ENCODE results near the gene SLC9A7.
A peak's percentile ranks its signal among the peaks of the same experiment; 100 is the strongest.

Gene SLC9A7

DNA sequence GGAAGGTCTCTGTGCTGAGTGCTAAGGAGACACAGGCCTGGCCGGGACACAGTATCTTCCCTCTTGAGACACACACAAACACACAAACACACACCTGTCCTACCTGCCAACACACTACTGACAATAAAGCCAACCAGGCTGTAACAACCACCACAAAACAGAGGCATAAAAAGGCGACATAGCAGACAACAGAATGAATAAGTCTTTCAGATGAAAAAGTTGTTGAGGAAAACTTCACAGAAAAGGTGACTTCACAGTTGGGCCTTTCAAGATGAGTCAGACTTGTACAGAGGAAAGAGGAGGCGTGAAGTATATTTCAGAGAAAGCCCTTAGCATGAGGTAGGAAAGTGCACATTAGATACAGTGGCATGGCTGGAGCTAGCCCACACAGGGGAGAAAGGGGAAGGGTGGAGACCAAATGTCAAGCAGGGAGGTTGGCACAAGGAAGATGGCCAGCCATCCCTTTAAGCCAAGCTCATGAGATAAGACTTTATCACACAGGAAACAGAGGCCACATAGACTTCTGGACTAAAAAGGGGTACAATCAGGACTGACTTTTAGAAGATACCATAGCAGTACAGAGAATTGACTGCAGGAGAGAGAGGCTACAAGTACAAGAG is 54.0 kb downstream of the SLC9A7 start:
- DNase-seq (ENCODE audit: low read depth, low spot score) = peak; percentile 34

DNA sequence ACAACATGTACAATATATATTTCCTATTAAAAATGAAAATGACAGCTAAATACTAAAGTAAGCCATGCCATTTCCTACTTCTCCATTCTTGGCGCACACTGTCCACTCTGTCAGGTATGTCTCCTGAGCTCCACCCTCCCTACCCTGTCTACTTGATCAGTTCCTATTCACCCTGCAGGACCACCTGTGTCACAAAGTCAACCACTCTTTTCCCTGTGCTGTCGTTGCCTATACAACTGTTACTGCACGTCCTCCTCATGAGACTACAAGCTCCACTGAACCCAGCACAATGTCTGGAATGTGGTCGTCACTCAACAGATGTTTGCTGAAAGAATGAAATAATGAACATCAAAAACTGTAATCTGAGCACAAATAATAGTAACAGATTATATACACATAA is 54.9 kb downstream of the SLC9A7 start:
- no peak for DNase-seq (ENCODE audit: low read depth, low spot score)

DNA sequence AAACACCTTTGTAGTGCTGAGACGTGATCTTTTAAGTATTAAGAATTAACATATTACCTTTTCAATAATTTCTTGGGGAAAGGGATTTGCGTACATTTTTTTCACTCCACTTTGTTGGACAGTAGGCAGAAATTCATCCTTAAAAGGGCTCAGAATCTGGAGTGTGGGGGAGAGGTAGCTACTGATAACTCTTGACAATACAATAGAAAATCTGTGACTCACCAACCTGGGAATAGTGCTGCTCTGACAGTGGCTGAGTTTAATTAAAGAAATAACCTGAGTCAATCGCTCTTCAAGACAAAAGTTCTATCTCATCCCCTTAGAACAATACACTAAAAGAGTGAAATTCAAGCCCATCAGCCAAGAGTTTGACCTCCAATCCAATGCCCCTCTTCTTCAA is 60.2 kb downstream of the SLC9A7 start:
- DNase-seq (ENCODE audit: low read depth, low spot score) = no peak

DNA sequence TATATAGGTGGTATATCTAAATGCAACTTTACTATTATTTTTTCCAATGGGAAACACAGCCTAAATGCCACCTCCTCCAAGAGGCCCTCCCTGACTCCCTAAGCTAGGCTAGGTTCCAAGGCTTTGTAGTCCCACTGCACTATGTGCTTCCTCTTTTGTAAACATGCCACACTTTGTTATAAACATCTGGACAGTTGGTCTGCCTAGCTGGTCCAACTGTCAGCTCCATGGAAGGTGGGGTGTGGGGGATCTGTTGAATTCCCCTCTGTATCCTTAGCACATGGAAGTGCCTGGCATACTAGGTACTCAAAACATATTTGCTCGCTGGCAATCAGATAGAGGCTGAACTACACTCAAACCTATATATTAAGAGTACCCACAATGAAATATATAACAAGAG is 63.4 kb downstream of the SLC9A7 start:
- DNase-seq (ENCODE audit: low read depth, low spot score) = no peak

DNA sequence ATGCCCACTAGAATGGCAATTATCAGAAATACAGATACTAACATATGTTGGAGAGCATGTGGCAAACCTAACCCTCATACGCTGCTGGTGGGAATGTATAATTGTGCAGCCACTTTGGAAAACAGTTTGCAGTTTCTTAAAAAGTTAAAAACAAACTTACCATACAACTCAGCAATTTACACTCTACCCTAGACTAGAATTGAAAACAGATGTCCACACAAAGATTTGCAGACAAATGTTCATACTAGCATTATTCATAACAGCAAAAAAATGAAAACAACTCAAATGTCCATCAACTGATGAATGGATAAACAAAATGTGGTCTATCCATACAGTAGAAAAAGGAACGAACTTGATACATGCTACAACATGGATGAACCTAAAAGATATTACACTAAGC is 64.4 kb downstream of the SLC9A7 start:
- DNase-seq (ENCODE audit: low read depth, low spot score) = no peak

DNA sequence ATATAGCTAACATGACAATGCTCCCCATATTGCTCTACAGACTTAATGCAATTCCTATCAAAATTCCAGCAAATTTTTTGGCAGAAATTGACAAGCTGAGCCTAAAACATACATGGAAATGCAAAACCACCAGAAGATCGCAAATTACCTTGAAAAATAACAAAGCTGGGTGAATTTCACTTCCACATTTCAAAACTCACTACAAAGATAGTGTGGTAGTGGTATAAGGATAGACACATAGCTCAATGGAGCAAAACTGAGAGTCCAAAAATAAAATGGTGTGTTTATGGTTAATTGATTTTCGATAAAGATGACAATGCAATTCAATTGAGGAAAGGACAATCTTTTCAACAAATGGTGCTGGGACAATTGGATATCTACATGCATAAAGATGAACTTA is 65.8 kb downstream of the SLC9A7 start:
- no peak for DNase-seq (ENCODE audit: low read depth, low spot score)

DNA sequence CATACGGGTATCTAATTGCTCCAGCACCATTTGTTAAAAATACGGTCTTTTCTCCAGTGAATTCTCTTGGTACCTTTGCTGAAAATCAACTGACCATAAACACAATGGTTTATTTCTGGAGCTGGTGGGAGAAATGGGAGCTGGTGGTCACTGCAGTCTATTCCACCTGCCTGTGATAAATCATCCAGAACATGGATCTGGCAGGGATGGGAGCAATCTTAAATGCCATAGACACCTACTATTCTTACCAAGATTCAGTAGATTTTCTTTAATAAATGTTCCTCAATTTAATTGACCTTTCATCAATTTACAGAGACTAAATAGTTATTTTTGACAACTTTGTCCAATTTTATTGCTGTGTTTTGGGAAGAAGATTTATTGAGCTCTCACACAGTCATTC is 68.1 kb downstream of the SLC9A7 start:
- DNase-seq (ENCODE audit: low read depth, low spot score) = no peak

DNA sequence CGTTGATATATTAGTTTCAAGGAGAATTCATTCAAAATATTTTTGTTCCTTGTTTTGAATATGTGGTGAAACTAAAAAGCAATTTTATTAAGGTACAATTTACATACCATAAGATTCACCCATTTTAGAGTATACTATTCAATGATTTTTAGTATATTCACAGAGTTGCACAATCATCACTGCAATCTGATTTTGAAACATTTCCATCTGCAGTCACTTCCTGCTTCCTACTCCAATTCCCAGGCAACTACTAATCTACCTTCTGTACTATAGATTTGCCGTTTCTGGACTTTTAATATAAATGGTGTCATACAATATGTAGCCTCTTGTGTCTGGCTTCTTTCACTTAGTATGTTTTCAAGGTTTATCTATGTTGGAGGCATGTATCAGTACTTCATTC is 71.3 kb downstream of the SLC9A7 start:
- no peak for DNase-seq (ENCODE audit: low read depth, low spot score)

DNA sequence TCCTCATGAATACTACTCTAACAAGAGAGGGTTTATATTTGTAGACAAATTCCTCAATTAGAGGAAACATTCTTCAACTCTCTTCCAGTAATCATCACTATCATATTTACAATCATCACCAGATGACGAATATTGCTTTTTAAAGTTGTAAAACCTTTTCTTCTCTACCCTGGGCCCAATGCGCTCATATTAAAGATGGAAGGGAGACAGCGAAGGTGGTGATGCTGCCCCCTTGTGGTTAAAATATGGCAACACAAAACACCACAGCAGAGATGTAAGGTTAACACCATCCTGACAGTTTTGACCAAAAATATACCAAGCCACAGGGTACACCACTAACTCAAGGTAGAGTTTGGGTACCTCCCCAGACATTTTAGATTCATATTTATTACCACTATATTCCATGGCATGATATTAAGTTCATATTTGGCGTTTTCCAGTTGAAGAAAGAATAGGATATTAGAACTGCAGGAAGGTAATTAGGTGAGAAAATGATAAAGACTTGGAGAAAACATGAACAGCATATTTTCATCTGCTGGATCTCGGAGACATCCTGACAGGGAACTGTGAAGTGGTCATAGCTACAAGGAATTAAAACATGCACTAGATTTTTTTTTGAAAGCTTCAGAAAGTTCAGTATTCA is 72.8 kb downstream of the SLC9A7 start:
- peak; percentile 50 for DNase-seq (ENCODE audit: low read depth, low spot score)

DNA sequence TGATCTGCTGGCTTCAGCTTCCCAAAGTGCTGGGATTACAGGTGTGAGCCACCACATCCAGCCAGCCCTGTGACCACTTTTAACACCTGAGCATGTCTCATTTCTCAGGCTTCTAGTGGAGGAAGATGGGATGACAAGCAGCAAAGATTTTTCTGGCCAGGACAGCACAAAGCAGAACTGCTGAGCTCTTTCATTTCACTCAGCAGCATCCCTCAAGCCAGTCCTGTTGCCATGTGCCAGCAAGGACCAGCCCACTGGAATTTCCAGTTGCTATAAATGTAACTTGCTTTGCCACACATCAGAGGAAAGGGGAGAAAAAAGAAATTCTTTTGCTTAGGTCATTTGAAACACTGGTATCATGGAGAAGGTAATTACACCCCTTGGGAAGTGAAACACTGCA is 75.9 kb downstream of the SLC9A7 start:
- DNase-seq (ENCODE audit: low read depth, low spot score) = peak; percentile 25

DNA sequence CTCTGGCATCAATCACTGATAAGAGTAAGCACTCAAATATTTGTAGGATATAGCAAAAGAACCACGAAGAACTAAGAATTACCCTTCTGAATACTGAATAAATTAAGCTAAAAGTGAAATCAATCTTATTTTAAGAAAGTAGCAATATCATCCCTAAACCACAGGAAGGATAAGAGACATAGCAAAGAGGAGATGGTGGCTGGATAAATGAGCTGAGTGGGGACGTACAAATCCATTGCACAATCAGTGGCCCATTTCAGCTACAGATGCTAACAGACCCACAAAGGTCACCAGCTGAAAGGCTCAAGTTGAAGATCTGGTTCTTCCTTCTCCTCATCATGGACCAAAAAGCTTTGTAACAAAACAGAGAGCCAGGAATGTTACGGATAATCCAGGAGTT is 77.1 kb downstream of the SLC9A7 start:
- DNase-seq (ENCODE audit: low read depth, low spot score) = no peak

DNA sequence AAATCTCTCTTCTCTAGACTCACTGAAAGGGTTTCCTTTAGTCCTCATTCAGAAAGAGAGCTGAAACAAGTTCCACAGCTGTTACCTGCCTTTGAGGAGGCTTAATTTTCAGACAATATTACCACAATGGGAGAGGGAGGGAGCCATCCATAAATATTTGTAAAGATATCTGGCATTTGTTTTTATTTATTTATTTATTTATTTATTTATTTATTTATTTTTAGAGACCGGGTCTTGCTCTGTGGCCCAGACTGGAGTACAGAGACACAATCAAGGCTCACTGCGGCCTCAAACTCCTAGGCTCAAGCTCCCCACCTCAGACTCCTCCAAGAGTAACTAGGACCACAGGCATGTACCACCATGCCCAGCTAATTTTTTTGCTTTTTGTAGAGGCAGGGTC is 80.7 kb downstream of the SLC9A7 start:
- DNase-seq (ENCODE audit: low read depth, low spot score) = no peak

DNA sequence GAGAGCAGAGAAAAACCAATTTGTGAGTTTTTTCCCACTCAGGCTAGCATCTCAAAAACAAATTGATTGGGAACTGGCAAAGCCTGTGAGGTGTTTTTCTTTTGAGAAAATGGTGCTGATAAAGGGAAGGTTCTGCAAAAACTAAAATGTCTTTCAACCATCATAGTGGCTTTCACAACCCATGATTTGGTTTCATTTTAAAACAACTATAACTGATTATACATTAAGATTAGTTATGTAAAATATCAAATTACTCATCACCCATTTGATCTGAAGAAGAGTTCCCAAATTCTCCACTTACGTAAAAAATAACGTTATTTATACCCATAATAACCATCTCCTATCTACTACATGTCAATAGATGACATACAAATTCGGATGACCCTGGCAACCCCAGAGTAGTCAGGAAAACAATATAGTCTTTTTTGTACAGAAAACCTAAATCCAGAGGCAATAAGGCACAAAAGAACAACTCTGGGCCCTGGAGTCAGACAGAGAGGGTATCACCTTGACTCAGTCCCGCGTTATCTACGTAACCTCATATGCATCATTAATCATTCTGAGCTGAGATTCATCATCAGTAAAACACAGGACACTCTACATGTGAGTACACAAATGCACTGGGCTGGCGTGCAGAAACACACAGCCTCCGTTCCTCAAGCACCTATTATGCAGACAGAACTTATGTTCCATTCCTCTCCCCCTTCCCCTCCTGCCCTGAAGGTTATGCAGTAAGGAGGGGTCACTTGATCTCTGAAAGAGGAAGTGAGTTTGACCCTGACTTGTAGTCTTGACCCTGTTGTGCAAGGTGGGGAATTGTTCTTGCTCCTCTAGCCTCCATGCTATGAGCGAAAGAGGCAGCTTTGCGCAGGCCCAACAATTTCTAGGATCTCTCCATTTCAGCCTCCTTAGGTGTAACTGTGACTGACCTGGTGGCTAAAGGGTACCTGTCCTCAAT is 82.2 kb downstream of the SLC9A7 start:
- DNase-seq (ENCODE audit: low read depth, low spot score) = no peak

DNA sequence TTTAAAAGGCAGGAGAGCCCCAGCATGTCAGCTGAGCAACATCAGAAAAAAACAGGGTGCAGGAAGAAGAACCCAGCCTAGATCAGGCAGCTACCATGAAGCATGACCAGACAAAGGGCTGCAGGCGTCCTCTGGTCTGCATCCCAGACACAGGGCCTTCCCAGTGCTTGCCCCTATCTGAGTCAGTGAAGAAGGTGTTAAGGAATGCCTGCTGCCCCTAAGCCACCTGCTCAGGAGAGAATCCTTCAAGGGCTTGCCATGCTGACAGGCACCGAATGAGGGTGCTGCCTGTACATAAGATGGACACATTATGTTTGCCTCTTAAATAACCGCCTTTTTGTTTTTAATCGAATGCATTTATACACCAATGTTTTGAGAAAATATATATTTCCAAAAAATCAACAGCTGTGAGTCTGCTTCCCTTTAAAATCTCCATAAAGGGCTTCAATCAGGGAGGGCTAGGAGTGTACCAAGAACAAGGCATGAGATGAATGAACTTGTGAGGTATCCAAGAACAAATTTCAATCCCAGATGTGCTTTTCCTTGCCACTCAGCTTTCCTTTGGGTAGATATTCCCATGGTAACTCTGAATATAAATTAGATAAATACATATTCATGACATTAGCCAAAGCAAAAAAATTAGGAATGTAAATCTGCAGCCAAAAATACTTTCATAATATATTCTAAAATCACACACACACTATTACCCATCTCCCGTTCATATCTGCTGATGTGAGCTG is 85.1 kb downstream of the SLC9A7 start:
- no peak for DNase-seq (ENCODE audit: low read depth, low spot score)

DNA sequence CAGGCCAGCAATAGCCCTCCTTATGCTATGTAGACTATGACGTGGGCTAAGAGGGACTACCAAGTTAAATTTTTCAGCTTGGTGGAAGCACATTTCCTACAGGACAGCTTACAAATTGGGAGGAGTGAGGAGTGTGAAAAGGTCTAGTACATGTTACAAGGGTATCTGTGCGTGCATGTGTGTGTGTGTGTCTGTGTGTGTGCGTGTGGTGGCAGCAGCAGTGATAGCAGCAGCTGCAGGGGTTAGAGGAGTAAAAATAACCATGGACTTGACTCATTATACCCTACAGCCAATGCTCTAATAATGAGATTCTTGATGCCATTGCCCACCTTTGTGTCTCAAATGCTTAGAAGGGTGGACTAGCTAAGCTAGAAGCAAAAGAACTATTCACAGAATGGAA is 88.6 kb downstream of the SLC9A7 start:
- no peak for DNase-seq (ENCODE audit: low read depth, low spot score)

DNA sequence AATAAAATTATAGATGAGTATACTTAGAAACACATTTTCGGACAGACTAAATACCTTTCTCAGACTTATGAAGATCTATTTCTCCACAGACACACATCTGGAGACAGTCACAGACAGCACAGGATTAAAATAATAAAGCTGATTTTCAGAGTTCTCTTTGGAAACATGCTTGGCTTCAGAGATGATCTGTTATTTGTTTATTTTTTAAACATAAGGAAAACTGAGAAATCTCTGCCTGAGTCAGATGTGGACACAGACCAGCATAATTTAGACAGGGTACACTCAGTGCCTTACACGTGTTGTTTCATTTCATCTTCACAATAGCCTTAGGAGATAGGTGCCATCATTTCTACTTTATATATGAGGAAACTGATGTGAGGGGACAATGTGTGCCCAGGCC is 92.1 kb downstream of the SLC9A7 start:
- DNase-seq (ENCODE audit: low read depth, low spot score) = no peak

DNA sequence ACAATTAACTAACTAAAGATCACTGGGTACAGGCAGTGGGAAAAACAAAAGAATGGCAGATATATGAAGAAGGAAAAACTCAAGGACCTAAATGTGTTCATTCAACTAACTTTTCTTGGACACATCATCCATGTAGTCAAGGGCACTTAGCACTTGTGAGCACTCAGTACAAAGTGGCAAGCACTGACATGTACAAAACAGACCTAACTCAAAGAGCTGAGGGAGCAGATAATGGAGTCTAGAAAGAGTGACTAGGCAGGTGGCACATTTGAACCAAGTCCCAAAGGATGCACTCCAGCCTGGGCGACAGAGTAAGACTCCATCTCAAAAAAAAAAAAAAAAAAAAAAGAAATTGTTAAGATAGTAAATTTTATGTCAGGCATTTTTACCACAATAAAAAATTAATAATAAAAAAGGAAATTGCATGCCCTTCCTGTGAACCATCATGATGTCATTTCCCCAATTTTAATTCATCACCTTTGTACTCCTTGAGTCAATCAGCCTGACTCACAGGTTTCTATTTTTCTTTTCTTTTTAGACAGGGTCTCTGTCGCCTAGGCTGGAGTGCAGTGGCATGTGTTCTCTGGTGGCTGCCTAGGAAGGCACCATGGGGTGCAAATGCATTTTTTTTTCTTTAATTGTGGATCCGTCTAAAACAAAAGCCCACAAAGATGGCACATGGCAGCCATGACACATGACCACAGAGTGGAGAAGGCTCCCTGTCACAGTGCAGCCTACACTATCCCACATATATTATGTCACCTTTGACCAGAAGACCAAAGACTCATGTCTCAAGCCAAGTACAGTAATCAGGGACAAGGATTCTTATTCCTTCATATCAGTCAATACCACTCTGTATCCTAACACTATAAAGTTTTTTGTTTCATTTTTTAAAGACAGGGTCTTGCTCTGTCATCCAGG is 93.4 kb downstream of the SLC9A7 start:
- DNase-seq (ENCODE audit: low read depth, low spot score) = no peak

DNA sequence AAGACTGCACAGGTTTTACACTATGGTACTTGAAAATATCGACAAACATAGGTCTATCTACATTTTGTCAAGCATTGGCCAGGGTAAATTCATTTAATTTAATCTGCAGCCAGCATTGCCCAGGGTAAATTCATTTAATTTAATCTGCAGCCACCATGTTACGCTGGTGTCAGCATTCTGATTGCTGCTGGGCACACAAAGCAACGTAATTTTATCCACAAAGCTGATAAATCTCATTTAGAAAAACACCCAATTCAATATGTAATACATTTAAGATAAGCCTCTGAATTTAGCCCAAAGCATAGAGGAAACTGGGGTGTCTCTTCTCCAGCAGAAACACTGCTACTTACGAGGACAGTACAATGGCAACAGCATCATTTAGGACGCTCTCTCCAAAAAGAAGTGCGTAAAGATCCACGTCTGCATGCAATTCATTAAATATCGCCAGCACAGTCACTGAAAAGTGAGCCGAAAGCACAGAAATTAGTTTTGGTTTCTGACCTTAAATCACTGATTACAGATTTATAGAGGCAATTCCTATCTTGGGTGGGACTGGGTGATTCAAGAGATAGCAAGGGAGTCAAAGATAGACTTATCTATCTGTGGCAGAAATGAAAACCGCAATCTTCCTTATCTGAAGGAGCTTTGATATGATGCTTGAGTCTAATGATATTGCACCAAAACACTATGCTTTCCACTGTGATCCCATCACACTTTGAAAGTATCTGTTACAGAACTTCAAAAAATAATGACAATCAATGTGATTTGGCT is 96.5 kb downstream of the SLC9A7 start:
- DNase-seq (ENCODE audit: low read depth, low spot score) = no peak

DNA sequence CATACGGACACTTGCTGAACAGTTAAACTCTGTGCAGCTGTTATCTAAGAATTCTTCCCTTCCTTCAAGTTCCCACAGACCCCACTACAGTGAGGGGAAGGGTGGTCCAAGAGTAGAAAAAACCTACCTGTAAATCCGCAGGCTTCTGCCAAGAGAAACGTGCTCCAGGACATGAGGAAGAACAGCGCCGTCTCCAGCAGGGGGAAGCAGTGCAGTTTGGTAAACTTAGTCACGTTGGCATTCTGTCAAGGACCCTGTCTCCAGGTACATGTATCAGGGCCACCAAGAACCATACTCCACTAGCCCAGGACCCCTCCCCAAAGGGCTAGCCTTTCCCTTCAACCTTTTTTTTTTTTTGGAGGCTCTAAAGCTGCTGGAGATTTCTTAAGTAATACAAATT is 105.4 kb downstream of the SLC9A7 start:
- DNase-seq (ENCODE audit: low read depth, low spot score) = no peak

Measured in astrocyte of the hippocampus (primary cell).